HepG2 (cell line): ENCODE data around the gene DGAT2L6. TPM values are rescaled to one million over a fixed set of nuclear protein-coding genes. Genes with fewer than 3 reads are reported as not detected.

ENCODE experiments used
- LBX2 ChIP-seq: sonication (generic); formaldehyde crosslinking; IDR thresholded peaks from 2 replicates; pipeline ENCODE4 v1.5.0; 2020; ENCODE audit warnings: missing genetic modification reagents, mild to moderate bottlenecking, borderline replicate concordance
- MATR3 ChIP-seq: sonication (generic); formaldehyde crosslinking; IDR thresholded peaks from 2 replicates; pipeline ENCODE4 v1.4.0; 2020; ENCODE audit warnings: missing genetic modification reagents
- MTF1 ChIP-seq: sonication (generic); formaldehyde crosslinking; IDR thresholded peaks from 2 replicates; pipeline ENCODE4 v1.5.0; 2020; ENCODE audit warnings: missing genetic modification reagents
- MXI1 ChIP-seq: IDR thresholded peaks from 3 replicates; pipeline ENCODE4 v1.6.1; 2012; ENCODE audit warnings: low read depth, low read length, inconsistent platforms, borderline replicate concordance
- MYNN ChIP-seq: sonication (generic); formaldehyde crosslinking; IDR thresholded peaks from 2 replicates; pipeline ENCODE4 v1.4.0; 2020; ENCODE audit warnings: mild to moderate bottlenecking, low read depth, missing genetic modification reagents
- NFE2L1 ChIP-seq: sonication (generic); formaldehyde crosslinking; IDR thresholded peaks from 2 replicates; pipeline ENCODE4 v1.4.0; 2020; ENCODE audit warnings: missing genetic modification reagents, mild to moderate bottlenecking, borderline replicate concordance
- PCBP1 ChIP-seq: fragments of 200-400 bp; formaldehyde crosslinking; IDR thresholded peaks from 2 replicates; pipeline ENCODE4 v1.6.1; 2017; ENCODE audit warnings: mild to moderate bottlenecking, low read depth, low read length, borderline replicate concordance
- PHF5A ChIP-seq: IDR thresholded peaks from one replicate; pipeline ENCODE4 v1.6.1; 2018; ENCODE audit warnings: low read depth, missing genetic modification reagents; ENCODE audit not compliant: unreplicated experiment
- RFX5 ChIP-seq: IDR thresholded peaks from 2 replicates; pipeline ENCODE4 v1.6.1; 2011; ENCODE audit warnings: low read depth, low read length, improper control_type of control experiment
- SALL2 ChIP-seq: sonication (generic); formaldehyde crosslinking; IDR thresholded peaks from 2 replicates; pipeline ENCODE4 v1.8.1; 2023; ENCODE audit warnings: mild to moderate bottlenecking, missing genetic modification reagents, inconsistent platforms
- YEATS4 ChIP-seq: sonication (generic); formaldehyde crosslinking; IDR thresholded peaks from 2 replicates; pipeline ENCODE4 v1.4.0; 2020; ENCODE audit warnings: missing genetic modification reagents, borderline replicate concordance
- ZBTB37 ChIP-seq: sonication (generic); formaldehyde crosslinking; IDR thresholded peaks from 2 replicates; pipeline ENCODE4 v1.4.0; 2020; ENCODE audit warnings: mild to moderate bottlenecking, missing genetic modification reagents
- ZNF33A ChIP-seq: sonication (generic); formaldehyde crosslinking; IDR thresholded peaks from 2 replicates; pipeline ENCODE4 v1.5.1; 2020; ENCODE audit warnings: missing genetic modification reagents, mild to moderate bottlenecking, moderate library complexity, borderline replicate concordance
- ZNF550 ChIP-seq: sonication (generic); formaldehyde crosslinking; IDR thresholded peaks from 2 replicates; pipeline ENCODE4 v1.4.0; 2020; ENCODE audit warnings: mild to moderate bottlenecking, missing genetic modification reagents, borderline replicate concordance
- ZNF556 ChIP-seq: sonication (generic); formaldehyde crosslinking; IDR thresholded peaks from 2 replicates; pipeline ENCODE4 v1.4.0; 2020; ENCODE audit warnings: mild to moderate bottlenecking, missing genetic modification reagents, borderline replicate concordance
- ZNF562 ChIP-seq: sonication (generic); formaldehyde crosslinking; IDR thresholded peaks from 2 replicates; pipeline ENCODE4 v1.8.0; 2022; ENCODE audit warnings: missing genetic modification reagents, borderline replicate concordance
- ZNF687 ChIP-seq: sonication (generic); formaldehyde crosslinking; IDR thresholded peaks from 2 replicates; pipeline ENCODE4 v1.5.1; 2020; ENCODE audit warnings: mild to moderate bottlenecking, missing genetic modification reagents, moderate library complexity
- ZNF784 ChIP-seq: sonication (generic); formaldehyde crosslinking; IDR thresholded peaks from 2 replicates; pipeline ENCODE4 v1.5.1; 2020; ENCODE audit warnings: missing genetic modification reagents, mild to moderate bottlenecking, borderline replicate concordance
- polyA plus RNA-seq, 8 experiments: library from polyadenylated mRNA; depleted of rRNA in 3 of 8; stranded (reverse) in 7 of 8; unstranded in 1 of 8; fragments of >200 nt; fragmentation: Illumina TruSeq in 4 of 8; extraction: Trizol in 4 of 8; gene quantifications; 2 replicates each; pipeline versions ENCODE4 v1.2.1 to v1.2.3, GENCODE V29; 2011 to 2016; ENCODE audit warnings: low read depth in 4 of 8, missing spikeins in 1 of 8, mixed read lengths in 1 of 8; ENCODE audit not compliant: insufficient read depth in 1 of 8
- total RNA-seq, 5 experiments: library from RNA; depleted of rRNA; stranded (reverse); fragments of >200 nt; fragmentation: Illumina TruSeq; extraction: Trizol; gene quantifications; 2 replicates each; pipeline ENCODE4 v1.2.3, GENCODE V29; 2016; ENCODE audit warnings: low read depth in 1 of 5
- TF ChIP-seq, protein P1 (sequence below): sonication (generic); formaldehyde crosslinking; IDR thresholded peaks from 2 replicates; pipeline ENCODE4; 2020; ENCODE audit warnings: missing genetic modification reagents, mild to moderate bottlenecking, borderline replicate concordance

Gene DGAT2L6
- total and polyA plus RNA-seq, 2 of the 13 experiments (the other 11 are each of a cell fraction or from before 2014, with no cell fraction given), result not detected

GRCh38 chrX:70133303-70134115, 43.8 kb upstream of the DGAT2L6 start, which contains the start of gene IGBP1 (continued):
- TF ChIP-seq, protein P1, sequence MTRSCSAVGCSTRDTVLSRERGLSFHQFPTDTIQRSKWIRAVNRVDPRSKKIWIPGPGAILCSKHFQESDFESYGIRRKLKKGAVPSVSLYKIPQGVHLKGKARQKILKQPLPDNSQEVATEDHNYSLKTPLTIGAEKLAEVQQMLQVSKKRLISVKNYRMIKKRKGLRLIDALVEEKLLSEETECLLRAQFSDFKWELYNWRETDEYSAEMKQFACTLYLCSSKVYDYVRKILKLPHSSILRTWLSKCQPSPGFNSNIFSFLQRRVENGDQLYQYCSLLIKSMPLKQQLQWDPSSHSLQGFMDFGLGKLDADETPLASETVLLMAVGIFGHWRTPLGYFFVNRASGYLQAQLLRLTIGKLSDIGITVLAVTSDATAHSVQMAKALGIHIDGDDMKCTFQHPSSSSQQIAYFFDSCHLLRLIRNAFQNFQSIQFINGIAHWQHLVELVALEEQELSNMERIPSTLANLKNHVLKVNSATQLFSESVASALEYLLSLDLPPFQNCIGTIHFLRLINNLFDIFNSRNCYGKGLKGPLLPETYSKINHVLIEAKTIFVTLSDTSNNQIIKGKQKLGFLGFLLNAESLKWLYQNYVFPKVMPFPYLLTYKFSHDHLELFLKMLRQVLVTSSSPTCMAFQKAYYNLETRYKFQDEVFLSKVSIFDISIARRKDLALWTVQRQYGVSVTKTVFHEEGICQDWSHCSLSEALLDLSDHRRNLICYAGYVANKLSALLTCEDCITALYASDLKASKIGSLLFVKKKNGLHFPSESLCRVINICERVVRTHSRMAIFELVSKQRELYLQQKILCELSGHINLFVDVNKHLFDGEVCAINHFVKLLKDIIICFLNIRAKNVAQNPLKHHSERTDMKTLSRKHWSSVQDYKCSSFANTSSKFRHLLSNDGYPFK (CRISPR knock-in tag), result peak; percentile 100
- 0 out of 2 replicates have a peak, but pooled peaks have one; percentile 30 for TF ChIP-seq RFX5
- no peak for TF ChIP-seq LBX2 (CRISPR knock-in tag)
- TF ChIP-seq MATR3 (CRISPR knock-in tag), result no peak
- no peak; the same call in 1 of the 2 replicates for TF ChIP-seq YEATS4 (CRISPR knock-in tag)
- no peak for TF ChIP-seq ZNF562 (CRISPR knock-in tag)
- no peak for TF ChIP-seq ZNF784
- no peak for TF ChIP-seq SALL2 (CRISPR knock-in tag)
- TF ChIP-seq ZNF687, result peak; percentile 61
- TF ChIP-seq NFE2L1 (CRISPR knock-in tag), result no peak
- TF ChIP-seq ZBTB37, result no peak
- no peak for TF ChIP-seq MTF1
- TF ChIP-seq ZNF556 (CRISPR knock-in tag), result no peak
- TF ChIP-seq ZNF33A (CRISPR knock-in tag), result no peak
- no peak for TF ChIP-seq PHF5A (CRISPR knock-in tag)
- TF ChIP-seq ZNF550 (CRISPR knock-in tag), result no peak
- TF ChIP-seq MYNN (CRISPR knock-in tag), result no peak
- TF ChIP-seq MXI1, result peak; percentile 33; the same call in 1 of the 3 replicates
- no peak for TF ChIP-seq PCBP1
